Measurements from ENCODE around the gene BRSK2. TPM values are rescaled to one million over a fixed set of nuclear protein-coding genes. Genes with fewer than 3 reads are reported as not detected.

Gene BRSK2
- total RNA-seq, 4 donors from 2014 or later, result 1.4 to 8.6 (median 2.0) TPM

DNA sequence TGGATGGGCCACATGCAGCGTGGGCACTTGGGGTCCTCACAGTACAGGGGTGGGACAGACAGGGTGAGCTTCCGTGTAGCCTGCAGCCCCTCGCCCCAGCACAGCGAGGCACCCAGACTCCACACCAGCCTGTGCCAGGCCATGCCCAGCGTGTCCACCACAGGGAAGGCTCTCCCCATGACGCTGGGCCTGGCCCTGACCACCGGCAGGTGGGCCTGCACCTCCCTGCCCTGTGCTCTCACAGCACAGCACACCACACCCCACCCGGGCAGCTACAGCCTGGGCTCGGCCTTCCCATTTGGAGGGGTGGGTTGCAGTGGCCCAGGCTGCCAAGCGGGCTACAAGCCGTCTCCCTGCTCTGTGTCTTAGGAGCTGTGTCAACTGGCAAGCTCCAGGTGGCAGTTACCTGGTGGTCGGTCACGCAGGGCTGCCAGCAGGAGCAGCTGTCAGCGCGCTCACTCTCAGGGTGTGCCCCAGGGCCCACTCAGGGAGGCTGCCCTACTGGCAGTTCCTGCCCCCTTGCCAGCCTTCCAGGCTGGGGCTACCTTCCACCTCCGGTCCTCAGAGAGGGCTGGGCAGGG lies 92.2 kb downstream of the BRSK2 start:
- Histone ChIP-seq H3K4me1 (peaks cover 12 to 97% (median 80%) of the 10 kb centered on the region in 3 donors), H3K4me3 (peak overlapping the region in 1 of 2 donors; percentile 16), H3K27ac (peak overlapping the region; percentile 57 to 96 (median 93)), H3K36me3 (peaks cover 0 to 39% of the 10 kb centered on the region in 2 donors), H3K27me3 (no peaks in the 10 kb centered on the region), H3K9me3 (no peaks in the 10 kb centered on the region)
- WGBS, 2 donors (ENCODE audit: low coverage in 1 of 2), result 70% methylated on average over 4 of the region's 16 CpGs; no CpG with 5 or more reads in 1 of the 2 donors
- TF ChIP-seq POLR2A (IDR thresholded peaks at IDR 0.05), result no peak
- TF ChIP-seq, protein P1, sequence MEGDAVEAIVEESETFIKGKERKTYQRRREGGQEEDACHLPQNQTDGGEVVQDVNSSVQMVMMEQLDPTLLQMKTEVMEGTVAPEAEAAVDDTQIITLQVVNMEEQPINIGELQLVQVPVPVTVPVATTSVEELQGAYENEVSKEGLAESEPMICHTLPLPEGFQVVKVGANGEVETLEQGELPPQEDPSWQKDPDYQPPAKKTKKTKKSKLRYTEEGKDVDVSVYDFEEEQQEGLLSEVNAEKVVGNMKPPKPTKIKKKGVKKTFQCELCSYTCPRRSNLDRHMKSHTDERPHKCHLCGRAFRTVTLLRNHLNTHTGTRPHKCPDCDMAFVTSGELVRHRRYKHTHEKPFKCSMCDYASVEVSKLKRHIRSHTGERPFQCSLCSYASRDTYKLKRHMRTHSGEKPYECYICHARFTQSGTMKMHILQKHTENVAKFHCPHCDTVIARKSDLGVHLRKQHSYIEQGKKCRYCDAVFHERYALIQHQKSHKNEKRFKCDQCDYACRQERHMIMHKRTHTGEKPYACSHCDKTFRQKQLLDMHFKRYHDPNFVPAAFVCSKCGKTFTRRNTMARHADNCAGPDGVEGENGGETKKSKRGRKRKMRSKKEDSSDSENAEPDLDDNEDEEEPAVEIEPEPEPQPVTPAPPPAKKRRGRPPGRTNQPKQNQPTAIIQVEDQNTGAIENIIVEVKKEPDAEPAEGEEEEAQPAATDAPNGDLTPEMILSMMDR (IDR thresholded peaks at IDR 0.05), result no peak
- no peak for TF ChIP-seq EP300 (IDR thresholded peaks at IDR 0.05)
- TF ChIP-seq POLR2AphosphoS5 (IDR thresholded peaks at IDR 0.05), result no peak
- no peak for ATAC-seq

DNA sequence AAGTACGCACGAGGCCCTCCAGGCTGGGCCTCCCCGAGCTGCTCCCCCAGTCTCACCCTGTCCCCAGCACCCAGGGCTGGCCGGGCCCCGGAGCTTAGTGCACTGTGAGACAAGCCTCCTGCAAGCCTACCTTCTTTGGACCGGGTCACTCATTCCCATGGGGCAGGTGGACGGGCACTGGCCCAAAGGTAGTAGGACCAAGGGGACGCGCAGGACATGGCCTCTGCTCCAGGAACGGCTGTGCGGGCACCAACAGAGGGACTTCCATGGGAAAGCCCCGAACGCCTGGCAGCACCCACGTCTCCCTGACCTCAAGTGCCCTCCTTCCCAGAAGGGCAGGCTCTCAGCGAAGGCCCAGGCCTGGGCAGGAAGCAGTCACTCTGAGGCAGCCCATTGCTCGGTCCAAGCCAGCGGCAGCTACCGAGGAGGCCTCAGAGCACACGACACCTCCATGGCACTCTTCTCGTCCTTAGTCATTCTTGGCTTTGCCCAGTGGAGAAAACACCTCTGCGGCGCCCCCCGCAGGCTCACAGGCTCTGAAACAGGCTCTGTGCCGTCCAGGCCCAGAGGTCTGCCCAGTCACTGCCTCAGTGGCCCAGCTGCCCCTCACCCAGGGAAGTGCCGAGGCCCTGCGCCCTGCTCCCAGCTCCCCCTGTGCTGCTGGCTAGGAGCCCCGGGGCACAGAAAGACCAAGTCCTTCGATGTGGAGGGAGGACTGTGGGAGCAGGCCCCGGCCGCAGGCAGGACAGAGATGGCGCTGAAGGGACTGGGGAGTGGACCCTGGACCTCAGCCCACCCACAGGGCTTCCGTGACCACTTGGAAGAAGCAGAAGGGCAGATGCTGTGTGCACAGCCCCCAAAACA lies 93.1 kb downstream of the BRSK2 start:
- H3K9me3 ChIP-seq, result no peaks in the 10 kb centered on the region
- H3K4me1 ChIP-seq, result peaks cover 12 to 100% (median 88%) of the 10 kb centered on the region in 3 donors
- peaks cover 0 to 30% of the 10 kb centered on the region in 2 donors for H3K36me3 ChIP-seq
- peak overlapping the region; percentile 57 to 96 (median 93) for H3K27ac ChIP-seq
- H3K4me3 ChIP-seq, result peak overlapping the region in 1 of 2 donors; percentile 57
- 40 to 75% methylated on average over 1 to 4 of the region's 32 CpGs for WGBS, 2 donors (ENCODE audit: low coverage in 1 of 2)
- no peak for ATAC-seq
- TF ChIP-seq, protein P1 (IDR thresholded peaks at IDR 0.05), result peak in 2 of 4 experiments; percentile 19 to 41
- no peak for TF ChIP-seq POLR2A (IDR thresholded peaks at IDR 0.05)
- TF ChIP-seq POLR2AphosphoS5 (IDR thresholded peaks at IDR 0.05), result peak; percentile 63
- H3K27me3 ChIP-seq, result no peaks in the 10 kb centered on the region

DNA sequence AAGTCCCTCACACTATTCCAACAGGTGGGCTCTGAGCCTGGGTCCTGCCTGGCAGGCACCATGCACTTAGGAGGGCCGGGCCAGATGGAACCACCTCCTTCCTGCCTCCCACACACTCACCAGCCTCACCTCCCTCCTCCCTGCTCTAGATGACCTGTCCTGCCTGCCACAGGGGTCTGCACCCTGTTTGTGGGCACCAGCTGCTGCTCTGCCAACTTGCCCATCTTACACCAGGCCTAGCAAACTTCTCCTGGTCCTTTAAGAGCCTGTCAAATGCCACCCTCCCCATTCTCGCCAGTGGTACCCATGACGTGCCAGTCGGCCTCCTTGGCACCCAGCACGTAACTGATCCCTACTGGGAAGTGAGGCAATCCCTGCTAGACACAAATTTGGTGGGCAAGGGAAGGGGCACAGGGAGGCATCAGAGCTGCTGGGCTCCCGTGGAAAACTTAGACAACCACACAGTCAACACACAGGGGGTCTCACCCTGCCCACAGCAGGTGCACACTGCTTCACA lies 93.8 kb downstream of the BRSK2 start:
- Histone ChIP-seq H3K9me3 (no peaks in the 10 kb centered on the region), H3K36me3 (peaks cover 0 to 23% of the 10 kb centered on the region in 2 donors), H3K27me3 (no peaks in the 10 kb centered on the region), H3K4me1 (peaks cover 12 to 100% (median 95%) of the 10 kb centered on the region in 3 donors), H3K27ac (peak overlapping the region; percentile 57 to 96 (median 93)), H3K4me3 (peak overlapping the region in 1 of 2 donors; percentile 57)
- peak; percentile 81 for TF ChIP-seq POLR2AphosphoS5 (IDR thresholded peaks at IDR 0.05)
- TF ChIP-seq EP300 (IDR thresholded peaks at IDR 0.05), result no peak
- TF ChIP-seq POLR2A (IDR thresholded peaks at IDR 0.05), result no peak
- WGBS, 2 donors (ENCODE audit: low coverage in 1 of 2), result 71% methylated on average over 1 of the region's 6 CpGs; no CpG with 5 or more reads in 1 of the 2 donors
- ATAC-seq, result no peak

DNA sequence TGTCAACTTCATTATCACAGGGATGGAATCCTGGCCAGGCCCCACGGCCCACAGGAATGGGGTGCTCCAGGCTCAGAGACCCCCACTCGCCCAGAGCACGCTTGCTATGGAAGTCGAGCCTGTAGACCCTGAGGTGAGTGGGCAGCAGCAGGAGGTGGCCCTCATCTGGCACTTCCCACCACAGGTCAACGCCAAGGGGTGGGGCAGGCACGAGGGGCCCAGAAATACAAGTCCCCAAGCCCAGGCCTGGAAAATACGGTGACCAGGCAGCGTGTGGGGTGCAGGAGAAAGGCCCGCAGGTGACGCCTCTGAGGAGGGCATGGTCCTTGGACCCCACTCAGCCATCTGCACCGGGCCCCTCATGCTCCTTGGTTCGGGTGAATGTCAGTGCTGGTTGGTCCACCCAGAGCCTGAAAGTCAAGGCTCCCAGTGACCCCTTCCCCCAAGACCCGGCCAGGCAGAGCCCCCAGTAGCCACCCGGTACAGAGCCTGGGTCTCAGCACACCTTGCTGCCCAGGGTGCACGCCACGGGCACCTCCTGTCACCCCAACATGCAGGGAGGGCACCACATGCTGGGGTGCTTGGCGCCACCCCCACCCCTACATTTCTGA lies 94.4 kb downstream of the BRSK2 start:
- Histone ChIP-seq H3K4me3 (peak overlapping the region; percentile 50 to 57), H3K27me3 (no peaks in the 10 kb centered on the region), H3K9me3 (no peaks in the 10 kb centered on the region), H3K27ac (peak overlapping the region; percentile 57 to 96 (median 93)), H3K36me3 (peaks cover 0 to 17% of the 10 kb centered on the region in 2 donors), H3K4me1 (peaks cover 12 to 100% (median 96%) of the 10 kb centered on the region in 3 donors)
- no peak for ATAC-seq
- no CpG with 5 or more reads among the region's 17 CpGs for WGBS, 2 donors (ENCODE audit: low coverage in 1 of 2)
- TF ChIP-seq POLR2A (IDR thresholded peaks at IDR 0.05), result no peak
- TF ChIP-seq EP300 (IDR thresholded peaks at IDR 0.05), result no peak
- TF ChIP-seq POLR2AphosphoS5 (IDR thresholded peaks at IDR 0.05), result no peak
- TF ChIP-seq, protein P1 (IDR thresholded peaks at IDR 0.05), result no peak

All from gastroesophageal sphincter (tissue), 4 donors.